ENCODE data around the gene HOXC9. TPM values are rescaled to one million over a fixed set of nuclear protein-coding genes. Genes with fewer than 3 reads are reported as not detected.

The HOXC9 gene
- total RNA-seq, 1 experiment from 2014 or later = 9.6 TPM

DNA sequence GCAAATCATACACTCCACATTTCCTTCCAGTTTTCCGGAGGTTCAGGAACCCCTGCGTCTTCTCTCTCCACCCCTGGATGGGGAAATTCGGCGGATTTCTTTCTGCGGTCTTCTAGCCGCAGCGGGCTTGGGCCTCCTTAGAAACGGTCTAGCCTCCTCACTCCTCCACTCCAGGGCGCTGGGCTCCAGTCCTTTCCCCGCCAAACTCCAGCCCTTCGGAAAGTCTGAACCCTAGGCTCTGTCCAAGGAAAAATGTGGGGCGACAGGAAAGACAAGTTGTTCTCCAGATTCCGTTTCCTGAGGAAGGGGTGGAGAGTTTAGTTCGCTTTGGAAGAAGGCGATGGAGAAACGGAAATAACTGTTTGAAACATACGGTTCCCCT is 16.4 kb upstream of the HOXC9 start:
- H3K4me3 ChIP-seq = peak overlapping the region; percentile 39
- no peaks in the 10 kb centered on the region for H3K9me3 ChIP-seq (replicated peaks)
- H3K36me3 ChIP-seq = peaks cover 7% of the 10 kb centered on the region; the same call in 1 of the 2 replicates
- H3K27ac ChIP-seq = peak overlapping the region; percentile 90
- peak in 1 of 2 experiments; percentile 68 for DNase-seq (ENCODE audit: low read depth in 1 of 2, low spot score in 2 of 2)
- H3K27me3 ChIP-seq (replicated peaks) = no peaks in the 10 kb centered on the region
- peaks cover 42% of the 10 kb centered on the region for H3K4me1 ChIP-seq (replicated peaks)

DNA sequence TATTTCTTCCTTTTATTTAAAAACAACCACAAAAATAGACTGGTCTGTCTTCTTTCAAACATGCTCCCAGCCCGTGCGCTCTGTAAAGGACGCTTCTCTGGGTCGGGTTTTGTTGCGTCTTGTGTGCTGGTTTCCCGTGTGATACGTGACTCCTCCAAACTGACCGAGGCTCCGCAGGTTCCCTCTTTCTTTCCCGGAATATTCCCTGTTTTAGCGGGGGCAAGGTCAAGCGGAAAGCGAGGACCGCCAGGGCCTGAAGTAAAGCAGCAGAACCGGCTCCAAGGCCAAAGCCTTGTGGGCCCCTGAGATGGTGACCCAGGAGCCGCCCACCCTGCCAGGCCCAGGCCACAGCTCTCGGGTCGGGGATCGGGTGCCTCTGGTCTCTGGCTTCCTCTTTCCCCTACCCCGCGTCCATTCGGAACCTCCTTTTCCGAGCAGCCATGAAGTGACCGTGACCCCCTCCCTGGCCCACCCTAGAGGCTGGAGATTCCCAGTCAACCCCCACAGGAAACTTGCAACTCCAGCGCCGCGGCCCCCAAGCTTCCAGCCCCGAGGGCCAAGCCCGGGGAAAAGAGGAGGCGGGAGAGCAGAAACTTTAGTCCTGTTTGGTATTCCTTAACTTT is 15.9 kb upstream of the HOXC9 start:
- Histone ChIP-seq H3K27me3 (replicated peaks) (no peaks in the 10 kb centered on the region), H3K9me3 (replicated peaks) (no peaks in the 10 kb centered on the region), H3K4me1 (replicated peaks) (peaks cover 42% of the 10 kb centered on the region), H3K36me3 (peaks cover 7% of the 10 kb centered on the region; the same call in 1 of the 2 replicates), H3K27ac (peak overlapping the region; percentile 90), H3K4me3 (peak overlapping the region; percentile 39)
- DNase-seq (ENCODE audit: low read depth in 1 of 2, low spot score in 2 of 2) = peak in 1 of 2 experiments; percentile 70

- H3K9me3 ChIP-seq (replicated peaks) = no peaks in the 10 kb centered on the region
- peaks cover 42% of the 10 kb centered on the region for H3K4me1 ChIP-seq (replicated peaks)
- peak within 1 kb of the TSS; percentile 90 for H3K27ac ChIP-seq
- DNase-seq (ENCODE audit: low read depth in 1 of 2, low spot score in 2 of 2) = peak; percentile 92 to 97
- H3K36me3 ChIP-seq = peaks cover 7% of the 10 kb centered on the region; the same call in 1 of the 2 replicates
- no peaks in the 10 kb centered on the region for H3K27me3 ChIP-seq (replicated peaks)
- H3K4me3 ChIP-seq = peak within 1 kb of the TSS; percentile 51
Observed at GRCh38 chr12:53984901-53985691, 14.9 kb upstream of the HOXC9 start, which contains the start of gene HOXC10. Gene HOXC10, plus strand, starts transcription at chr12:53985146. Its CDS starts 114 bp downstream, at chr12:53985260.

GRCh38 chr12:53985692-53985993 is 14.3 kb upstream of the HOXC9 start:
- peak overlapping the region; percentile 51 for H3K4me3 ChIP-seq
- H3K27me3 ChIP-seq (replicated peaks) = no peaks in the 10 kb centered on the region
- H3K27ac ChIP-seq = peak overlapping the region; percentile 63
- no peaks in the 10 kb centered on the region for H3K9me3 ChIP-seq (replicated peaks)
- peaks cover 44% of the 10 kb centered on the region for H3K4me1 ChIP-seq (replicated peaks)
- DNase-seq (ENCODE audit: low read depth in 1 of 2, low spot score in 2 of 2) = no peak
- H3K36me3 ChIP-seq = peaks cover 7% of the 10 kb centered on the region; the same call in 1 of the 2 replicates

DNA sequence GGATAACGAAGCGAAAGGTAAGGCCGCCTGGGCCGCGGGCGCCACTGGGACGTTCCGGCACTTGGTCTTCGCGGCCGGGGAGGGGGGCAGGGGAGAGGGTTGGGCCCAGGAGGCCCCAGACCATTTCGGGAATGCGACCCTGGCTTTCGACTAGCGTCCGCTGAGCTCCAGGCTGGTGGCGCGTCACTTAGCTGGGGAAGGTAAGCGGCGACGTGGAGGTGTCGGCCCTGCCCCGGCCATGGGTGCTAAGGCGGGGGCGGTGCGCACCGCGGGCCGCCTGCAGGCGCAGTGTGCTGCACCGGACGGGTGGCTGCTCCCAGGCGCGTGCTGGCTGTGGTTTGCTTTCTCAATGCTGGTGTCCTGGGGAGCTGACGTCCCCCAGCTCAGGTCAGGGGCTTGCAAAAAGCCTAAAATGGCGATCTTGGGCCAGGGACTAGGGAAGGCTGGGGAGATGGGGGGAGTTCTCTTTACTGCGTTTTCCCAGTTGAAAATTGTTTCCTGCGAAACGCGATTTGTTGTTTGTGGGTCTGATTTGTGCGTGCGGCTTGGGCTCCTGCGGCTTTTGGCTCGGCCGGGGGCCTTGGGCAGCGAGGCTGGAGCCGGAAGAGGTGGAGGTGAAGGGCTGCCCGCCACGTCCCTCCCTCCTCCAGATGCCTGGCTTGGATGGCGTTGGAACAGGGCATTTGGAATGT is 13.8 kb upstream of the HOXC9 start:
- H3K4me3 ChIP-seq = peak overlapping the region; percentile 51
- H3K9me3 ChIP-seq (replicated peaks) = no peaks in the 10 kb centered on the region
- peaks cover 49% of the 10 kb centered on the region for H3K4me1 ChIP-seq (replicated peaks)
- no peaks in the 10 kb centered on the region for H3K27me3 ChIP-seq (replicated peaks)
- H3K36me3 ChIP-seq = peaks cover 7% of the 10 kb centered on the region; the same call in 1 of the 2 replicates
- DNase-seq (ENCODE audit: low read depth in 1 of 2, low spot score in 2 of 2) = peak in 1 of 2 experiments; percentile 70
- peak overlapping the region; percentile 63 for H3K27ac ChIP-seq

- DNase-seq (ENCODE audit: low read depth in 1 of 2, low spot score in 2 of 2) = no peak
- Histone ChIP-seq H3K27ac (peak overlapping the region; percentile 63), H3K4me3 (peak overlapping the region; percentile 51), H3K4me1 (replicated peaks) (peaks cover 57% of the 10 kb centered on the region), H3K36me3 (peaks cover 7% of the 10 kb centered on the region; the same call in 1 of the 2 replicates), H3K9me3 (replicated peaks) (no peaks in the 10 kb centered on the region), H3K27me3 (replicated peaks) (no peaks in the 10 kb centered on the region)
Observed at GRCh38 chr12:53986686-53987483, 13.1 kb upstream of the HOXC9 start.

DNA sequence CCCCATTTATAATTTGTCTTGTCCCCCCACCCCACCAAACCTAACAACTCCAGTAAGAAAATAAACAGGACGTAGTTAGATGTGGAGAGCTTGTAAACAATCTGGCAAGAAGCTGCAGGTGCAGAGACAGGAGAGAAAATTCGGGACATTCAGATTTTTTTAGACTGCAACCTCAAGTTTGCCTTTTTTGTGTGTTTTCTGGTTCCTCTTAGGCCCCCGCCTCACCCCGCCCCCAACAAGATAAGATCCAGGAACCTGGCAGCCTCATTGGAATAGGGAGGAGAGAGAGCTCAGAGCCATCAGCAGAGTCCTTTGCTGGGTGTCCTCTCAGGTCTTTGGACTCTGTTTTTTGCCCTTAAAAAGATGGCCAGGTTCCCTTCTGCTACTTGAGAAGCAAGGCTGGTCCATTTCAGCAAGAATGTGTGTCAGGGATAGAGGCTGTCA is 12.2 kb upstream of the HOXC9 start:
- H3K9me3 ChIP-seq (replicated peaks) = no peaks in the 10 kb centered on the region
- no peaks in the 10 kb centered on the region for H3K27me3 ChIP-seq (replicated peaks)
- H3K4me3 ChIP-seq = no peak overlapping the region
- DNase-seq (ENCODE audit: low read depth in 1 of 2, low spot score in 2 of 2) = no peak
- H3K36me3 ChIP-seq = peaks cover 7% of the 10 kb centered on the region; the same call in 1 of the 2 replicates
- H3K4me1 ChIP-seq (replicated peaks) = peaks cover 63% of the 10 kb centered on the region
- H3K27ac ChIP-seq = no peak overlapping the region

- H3K27me3 ChIP-seq (replicated peaks) = no peaks in the 10 kb centered on the region
- peaks cover 7% of the 10 kb centered on the region; the same call in 1 of the 2 replicates for H3K36me3 ChIP-seq
- H3K4me3 ChIP-seq = peak overlapping the region; percentile 27
- H3K9me3 ChIP-seq (replicated peaks) = no peaks in the 10 kb centered on the region
- peaks cover 72% of the 10 kb centered on the region for H3K4me1 ChIP-seq (replicated peaks)
- no peak for DNase-seq (ENCODE audit: low read depth in 1 of 2, low spot score in 2 of 2)
- peak overlapping the region; percentile 33; the same call in 1 of the 2 replicates for H3K27ac ChIP-seq
Observed at GRCh38 chr12:53988541-53989226, 11.3 kb upstream of the HOXC9 start.

DNA sequence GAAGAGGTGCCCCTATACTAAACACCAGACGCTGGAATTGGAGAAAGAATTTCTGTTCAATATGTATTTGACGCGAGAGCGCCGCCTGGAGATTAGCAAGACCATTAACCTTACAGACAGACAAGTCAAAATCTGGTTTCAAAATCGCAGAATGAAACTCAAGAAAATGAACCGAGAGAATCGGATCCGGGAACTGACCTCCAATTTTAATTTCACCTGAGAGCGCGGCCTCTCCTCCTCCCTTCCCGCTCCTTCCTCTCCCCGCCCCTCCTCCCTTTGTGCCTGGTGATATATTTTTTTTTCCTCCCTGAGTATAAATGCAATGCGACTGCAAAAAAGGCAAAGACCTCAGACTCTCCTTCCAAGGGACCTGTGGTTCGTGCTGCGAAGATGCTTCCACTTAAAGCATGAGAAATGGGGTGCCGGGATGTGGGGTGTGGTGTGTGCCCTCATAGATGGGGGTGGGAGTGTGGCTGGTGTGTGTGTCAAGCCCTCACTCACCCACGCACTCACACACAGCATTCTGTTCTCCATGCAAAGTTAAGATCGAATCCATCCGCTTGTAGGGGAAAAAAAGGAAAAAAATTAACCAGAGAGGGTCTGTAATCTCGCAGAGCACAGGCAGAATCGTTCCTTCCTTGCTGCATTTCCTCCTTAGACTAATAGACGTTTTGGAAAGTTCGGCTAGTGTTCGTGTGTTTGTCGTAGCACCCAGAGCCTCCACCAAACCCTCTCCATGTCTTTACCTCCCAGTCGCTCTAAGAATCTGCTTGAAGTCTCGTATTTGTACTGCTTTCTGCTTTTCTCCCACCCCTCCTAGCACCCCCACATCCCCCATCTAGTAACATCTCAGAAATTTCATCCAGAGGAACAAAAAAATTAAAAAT is 10.5 kb upstream of the HOXC9 start:
- Histone ChIP-seq H3K4me1 (replicated peaks) (peaks cover 79% of the 10 kb centered on the region), H3K4me3 (peak overlapping the region; percentile 27), H3K27ac (peak overlapping the region; percentile 33), H3K36me3 (peaks cover 7% of the 10 kb centered on the region; the same call in 1 of the 2 replicates), H3K9me3 (replicated peaks) (no peaks in the 10 kb centered on the region), H3K27me3 (replicated peaks) (no peaks in the 10 kb centered on the region)
- DNase-seq (ENCODE audit: low read depth in 1 of 2, low spot score in 2 of 2) = peak in 1 of 2 experiments; percentile 79

DNA sequence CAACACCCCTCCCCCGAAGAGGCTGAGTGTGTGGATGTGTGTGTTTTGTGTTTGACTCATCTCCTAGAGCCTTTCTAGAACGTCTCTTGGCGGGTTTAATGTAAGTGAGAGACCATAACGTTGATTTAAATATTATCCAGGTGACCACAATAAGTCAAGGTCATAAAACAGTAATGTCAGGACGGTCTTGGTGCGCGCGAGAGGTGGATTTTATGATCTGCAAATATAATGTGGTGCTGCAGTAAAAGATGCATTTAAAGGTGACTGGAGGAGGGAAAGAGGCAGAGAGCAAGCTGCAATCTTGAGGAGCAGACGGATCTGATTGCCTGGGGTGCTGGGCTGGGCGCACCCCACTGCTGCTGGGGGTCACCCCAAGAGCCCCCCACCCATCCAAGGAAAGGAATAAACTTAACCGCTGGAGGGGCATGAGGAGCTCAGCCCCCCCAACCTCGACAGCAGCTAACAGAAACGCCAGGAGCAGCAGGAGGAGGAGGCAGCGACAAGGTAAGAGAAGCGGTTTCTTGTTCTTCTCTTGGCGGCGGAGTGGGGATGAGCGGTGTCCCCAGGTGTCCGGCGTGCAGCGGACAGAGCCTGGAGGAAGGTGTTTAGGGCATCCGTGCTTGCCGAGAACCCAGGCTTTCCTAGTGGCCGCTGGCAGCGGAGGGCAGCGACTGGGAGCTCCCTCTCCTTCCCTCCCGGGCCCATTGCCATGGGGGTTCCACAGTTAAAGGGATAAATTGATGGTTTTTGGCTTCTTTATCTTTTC is 9.5 kb upstream of the HOXC9 start:
- Histone ChIP-seq H3K27ac (peak overlapping the region; percentile 33), H3K9me3 (replicated peaks) (no peaks in the 10 kb centered on the region), H3K27me3 (replicated peaks) (no peaks in the 10 kb centered on the region), H3K4me1 (replicated peaks) (peaks cover 82% of the 10 kb centered on the region), H3K4me3 (peak overlapping the region; percentile 19), H3K36me3 (peaks cover 7% of the 10 kb centered on the region; the same call in 1 of the 2 replicates)
- DNase-seq (ENCODE audit: low read depth in 1 of 2, low spot score in 2 of 2) = peak in 1 of 2 experiments; percentile 72

GRCh38 chr12:53991077-53991460 is 8.9 kb upstream of the HOXC9 start:
- H3K36me3 ChIP-seq = peaks cover 2% of the 10 kb centered on the region; the same call in 1 of the 2 replicates
- H3K9me3 ChIP-seq (replicated peaks) = no peaks in the 10 kb centered on the region
- peak overlapping the region; percentile 19 for H3K4me3 ChIP-seq
- peak in 1 of 2 experiments; percentile 61 for DNase-seq (ENCODE audit: low read depth in 1 of 2, low spot score in 2 of 2)
- peak overlapping the region; percentile 33 for H3K27ac ChIP-seq
- peaks cover 81% of the 10 kb centered on the region for H3K4me1 ChIP-seq (replicated peaks)
- no peaks in the 10 kb centered on the region for H3K27me3 ChIP-seq (replicated peaks)

All from SJSA1 (cell line).